Fibroblast of the aortic adventitia (primary cell): ENCODE data around the gene GPC1. TPM values are rescaled to one million over a fixed set of nuclear protein-coding genes. Genes with fewer than 3 reads are reported as not detected.

Experiments used
- DNase-seq: peaks from one replicate; pipeline ENCODE4 v3.0.0-alpha.2; 2010; ENCODE audit warnings: low read depth
- H3K4me3 ChIP-seq: 2 replicates; pipeline ENCODE4 v1.5.1; 2011; ENCODE audit warnings: low read depth, mild to moderate bottlenecking, control low read depth, low read length, moderate library complexity
- CTCF ChIP-seq: IDR thresholded peaks from 2 replicates; pipeline ENCODE4 v1.5.1; 2011; ENCODE audit warnings: mild to moderate bottlenecking, low read length, control low read depth, inconsistent platforms; ENCODE audit not compliant: insufficient read depth
- total RNA-seq: library from RNA; depleted of rRNA; stranded (reverse); fragments of >200 nt; gene quantifications from 2 replicates; pipeline ENCODE4 v1.2.3, GENCODE V29; 2012; ENCODE audit warnings: low replicate concordance

The GPC1 gene
- total RNA-seq, 1 donor, result 44.7 TPM

- no peak for DNase-seq
- TF ChIP-seq CTCF, result no peak
- H3K4me3 ChIP-seq, result no peak overlapping the region
These were observed 18.8 kb downstream of the GPC1 start for GRCh38 chr2:240454106-240454901.

- H3K4me3 ChIP-seq, result no peak overlapping the region
- no peak for TF ChIP-seq CTCF
- DNase-seq, result no peak
These were observed 19.8 kb downstream of the GPC1 start for GRCh38 chr2:240455272-240455646.

- H3K4me3 ChIP-seq, result no peak overlapping the region
- no peak for TF ChIP-seq CTCF
- no peak for DNase-seq
These were observed 20.4 kb downstream of the GPC1 start for GRCh38 chr2:240455647-240456446.

GRCh38 chr2:240456447-240457222 lies 21.2 kb downstream of the GPC1 start:
- TF ChIP-seq CTCF, result no peak
- no peak overlapping the region for H3K4me3 ChIP-seq
- DNase-seq, result no peak

GRCh38 chr2:240457223-240458043 lies 22.0 kb downstream of the GPC1 start:
- no peak for DNase-seq
- TF ChIP-seq CTCF, result no peak
- H3K4me3 ChIP-seq, result no peak overlapping the region
